Hepatocyte (in vitro differentiated cells): ENCODE data around the gene TLCD4.

Experiments used
- CTCF ChIP-seq: fragments of 200-600 bp; sonication (generic); IDR thresholded peaks from 2 replicates; pipeline ENCODE4 v1.5.1; 2016; ENCODE audit warnings: antibody characterized with exemption, mild to moderate bottlenecking; ENCODE audit not compliant: poor library complexity
- EZH2 ChIP-seq: fragments of 200-600 bp; sonication (generic); IDR thresholded peaks from 2 replicates; pipeline ENCODE4 v1.6.1; 2016; ENCODE audit warnings: antibody characterized with exemption, mild to moderate bottlenecking, borderline replicate concordance

- no peak for TF ChIP-seq CTCF
- TF ChIP-seq EZH2, result no peak
Measured at GRCh38 chr1:95126846-95127245, 9.7 kb downstream of the TLCD4 start.
